ENCODE results near the gene CPB2. TPM values are rescaled to one million over a fixed set of nuclear protein-coding genes. Genes with fewer than 3 reads are reported as not detected.

CPB2 gene
- not detected in 2 replicates for total RNA-seq

GRCh38 chr13:46104868-46105267 lies at the start of gene CPB2:
TSS of gene CPB2 (minus strand) at chr13:46105033. CDS start at chr13:46105009, 24 bp downstream.
- DNase-seq (ENCODE audit: low spot score), result no peak
- Mint-ChIP-seq H3K4me1 (ENCODE audit: low read depth) (peaks cover 6% of the 10 kb centered on the region), H3K27ac (no peak within 1 kb of the TSS), H3K36me3 (ENCODE audit: low read depth) (no peaks in the 10 kb centered on the region), H3K27me3 (ENCODE audit: low read depth) (peaks cover 32% of the 10 kb centered on the region), H3K4me3 (ENCODE audit: low read depth) (no peak within 1 kb of the TSS), H3K9me3 (no peaks in the 10 kb centered on the region)
- intact Hi-C loops (cut with micrococcal nuclease), result loop anchor here (5.0 kb wide), 1 partner anchor 53 kb away; the partner anchor contains the start of gene ZC3H13

GRCh38 chr13:46154136-46154801 lies 49.4 kb upstream of the CPB2 start:
- Mint-ChIP-seq H3K27me3 (ENCODE audit: low read depth) (no peaks in the 10 kb centered on the region), H3K27ac (peak overlapping the region; percentile 47), H3K4me3 (ENCODE audit: low read depth) (no peak overlapping the region), H3K9me3 (no peaks in the 10 kb centered on the region), H3K36me3 (ENCODE audit: low read depth) (peaks cover 91% of the 10 kb centered on the region), H3K4me1 (ENCODE audit: low read depth) (peaks cover 49% of the 10 kb centered on the region)
- intact Hi-C loops (cut with micrococcal nuclease), result no loop called here
- no peak for DNase-seq (ENCODE audit: low spot score)

GRCh38 chr13:46152627-46153328 lies 47.9 kb upstream of the CPB2 start:
- intact Hi-C loops (cut with micrococcal nuclease), result no loop called here
- no peak for DNase-seq (ENCODE audit: low spot score)
- peak overlapping the region; percentile 88 for H3K27ac Mint-ChIP-seq
- no peaks in the 10 kb centered on the region for H3K27me3 Mint-ChIP-seq (ENCODE audit: low read depth)
- H3K36me3 Mint-ChIP-seq (ENCODE audit: low read depth), result peaks cover 85% of the 10 kb centered on the region
- peaks cover 44% of the 10 kb centered on the region for H3K4me1 Mint-ChIP-seq (ENCODE audit: low read depth)
- H3K9me3 Mint-ChIP-seq, result no peaks in the 10 kb centered on the region
- H3K4me3 Mint-ChIP-seq (ENCODE audit: low read depth), result no peak overlapping the region

GRCh38 chr13:46150134-46150693 lies 45.4 kb upstream of the CPB2 start:
- Mint-ChIP-seq H3K36me3 (ENCODE audit: low read depth) (peaks cover 86% of the 10 kb centered on the region), H3K27me3 (ENCODE audit: low read depth) (no peaks in the 10 kb centered on the region), H3K4me1 (ENCODE audit: low read depth) (peaks cover 42% of the 10 kb centered on the region), H3K27ac (peak overlapping the region; percentile 50), H3K4me3 (ENCODE audit: low read depth) (no peak overlapping the region), H3K9me3 (no peaks in the 10 kb centered on the region)
- DNase-seq (ENCODE audit: low spot score), result no peak
- intact Hi-C loops (cut with micrococcal nuclease), result no loop called here

GRCh38 chr13:46149272-46150133 lies 44.7 kb upstream of the CPB2 start:
- peaks cover 86% of the 10 kb centered on the region for H3K36me3 Mint-ChIP-seq (ENCODE audit: low read depth)
- peaks cover 43% of the 10 kb centered on the region for H3K4me1 Mint-ChIP-seq (ENCODE audit: low read depth)
- intact Hi-C loops (cut with micrococcal nuclease), result loop anchor here (5.0 to 10.0 kb wide), 2 partner anchors 33 to 635 kb away; partner anchors contain the start of gene LCP1
- no peaks in the 10 kb centered on the region for H3K9me3 Mint-ChIP-seq
- peak overlapping the region; percentile 50 for H3K27ac Mint-ChIP-seq
- H3K27me3 Mint-ChIP-seq (ENCODE audit: low read depth), result no peaks in the 10 kb centered on the region
- no peak overlapping the region for H3K4me3 Mint-ChIP-seq (ENCODE audit: low read depth)
- DNase-seq (ENCODE audit: low spot score), result no peak

- no peak for DNase-seq (ENCODE audit: low spot score)
- H3K4me1 Mint-ChIP-seq (ENCODE audit: low read depth), result peaks cover 23% of the 10 kb centered on the region
- peaks cover 83% of the 10 kb centered on the region for H3K36me3 Mint-ChIP-seq (ENCODE audit: low read depth)
- intact Hi-C loops (cut with micrococcal nuclease), result loop anchor here (5.0 to 10.0 kb wide), 2 partner anchors 35 to 632 kb away; partner anchors contain the start of gene LCP1
- H3K9me3 Mint-ChIP-seq, result no peaks in the 10 kb centered on the region
- H3K4me3 Mint-ChIP-seq (ENCODE audit: low read depth), result no peak overlapping the region
- H3K27ac Mint-ChIP-seq, result no peak overlapping the region
- H3K27me3 Mint-ChIP-seq (ENCODE audit: low read depth), result no peaks in the 10 kb centered on the region
Measured at GRCh38 chr13:46146898-46147297, 42.1 kb upstream of the CPB2 start.

GRCh38 chr13:46145950-46146349 lies 41.1 kb upstream of the CPB2 start:
- Mint-ChIP-seq H3K36me3 (ENCODE audit: low read depth) (peaks cover 83% of the 10 kb centered on the region), H3K27ac (no peak overlapping the region), H3K4me3 (ENCODE audit: low read depth) (no peak overlapping the region), H3K27me3 (ENCODE audit: low read depth) (no peaks in the 10 kb centered on the region), H3K4me1 (ENCODE audit: low read depth) (peaks cover 23% of the 10 kb centered on the region), H3K9me3 (no peaks in the 10 kb centered on the region)
- intact Hi-C loops (cut with micrococcal nuclease), result loop anchor here (5.0 to 10.0 kb wide), 2 partner anchors 36 to 631 kb away; partner anchors contain the start of gene LCP1
- no peak for DNase-seq (ENCODE audit: low spot score)

GRCh38 chr13:46145135-46145534 lies 40.3 kb upstream of the CPB2 start:
- Mint-ChIP-seq H3K36me3 (ENCODE audit: low read depth) (peaks cover 83% of the 10 kb centered on the region), H3K4me3 (ENCODE audit: low read depth) (no peak overlapping the region), H3K4me1 (ENCODE audit: low read depth) (peaks cover 19% of the 10 kb centered on the region), H3K27ac (peak overlapping the region; percentile 14), H3K27me3 (ENCODE audit: low read depth) (no peaks in the 10 kb centered on the region), H3K9me3 (no peaks in the 10 kb centered on the region)
- intact Hi-C loops (cut with micrococcal nuclease), result loop anchor here (5.0 to 10.0 kb wide), 2 partner anchors 37 to 630 kb away; partner anchors contain the start of gene LCP1
- DNase-seq (ENCODE audit: low spot score), result no peak

- Mint-ChIP-seq H3K9me3 (no peaks in the 10 kb centered on the region), H3K27me3 (ENCODE audit: low read depth) (no peaks in the 10 kb centered on the region), H3K36me3 (ENCODE audit: low read depth) (peaks cover 83% of the 10 kb centered on the region), H3K4me1 (ENCODE audit: low read depth) (peaks cover 10% of the 10 kb centered on the region), H3K4me3 (ENCODE audit: low read depth) (no peak overlapping the region), H3K27ac (peak overlapping the region; percentile 52)
- DNase-seq (ENCODE audit: low spot score), result no peak
- intact Hi-C loops (cut with micrococcal nuclease), result loop anchor here (10.0 kb wide), 1 partner anchor 628 kb away; no protein-coding TSS in a partner anchor
Measured at GRCh38 chr13:46143184-46143701, 38.4 kb upstream of the CPB2 start.

GRCh38 chr13:46142776-46143175 lies 37.9 kb upstream of the CPB2 start:
- H3K27me3 Mint-ChIP-seq (ENCODE audit: low read depth), result no peaks in the 10 kb centered on the region
- no peak overlapping the region for H3K27ac Mint-ChIP-seq
- H3K4me1 Mint-ChIP-seq (ENCODE audit: low read depth), result peaks cover 12% of the 10 kb centered on the region
- no peak for DNase-seq (ENCODE audit: low spot score)
- H3K36me3 Mint-ChIP-seq (ENCODE audit: low read depth), result peaks cover 83% of the 10 kb centered on the region
- intact Hi-C loops (cut with micrococcal nuclease), result loop anchor here (10.0 kb wide), 1 partner anchor 628 kb away; no protein-coding TSS in a partner anchor
- no peak overlapping the region for H3K4me3 Mint-ChIP-seq (ENCODE audit: low read depth)
- no peaks in the 10 kb centered on the region for H3K9me3 Mint-ChIP-seq

GRCh38 chr13:46140044-46140443 lies 35.2 kb upstream of the CPB2 start:
- Mint-ChIP-seq H3K27me3 (ENCODE audit: low read depth) (no peaks in the 10 kb centered on the region), H3K27ac (peak overlapping the region; percentile 62), H3K4me1 (ENCODE audit: low read depth) (peaks cover 11% of the 10 kb centered on the region), H3K36me3 (ENCODE audit: low read depth) (peaks cover 86% of the 10 kb centered on the region), H3K9me3 (no peaks in the 10 kb centered on the region), H3K4me3 (ENCODE audit: low read depth) (no peak overlapping the region)
- intact Hi-C loops (cut with micrococcal nuclease), result loop anchor here (10.0 kb wide), 1 partner anchor 625 kb away; no protein-coding TSS in a partner anchor
- no peak for DNase-seq (ENCODE audit: low spot score)

Data from activated T-helper 2 cell treated with anti-CD3 and anti-CD28 coated beads, Interferon-gamma antibody, Interleukin-2, Interleukin-4, amounts not matched to agents 10 μg/mL and 5 μg/mL and 100 μg/mL, durations not matched to agents 14 hours and 24 hours and 36 hours (primary cell).